ENCODE measurements around the gene PDZRN4. TPM values are rescaled to one million over a fixed set of nuclear protein-coding genes. Genes with fewer than 3 reads are reported as not detected.

The PDZRN4 gene
- total RNA-seq, 2 donors from 2014 or later, result 0.52 to 0.99 TPM

GRCh38 chr12:41443690-41444089 is 255.6 kb downstream of the PDZRN4 start:
- WGBS, 2 donors, result 22 to 39% methylated on average over 2 of the region's 2 CpGs
- no peak for DNase-seq
- no peaks in the 10 kb centered on the region for H3K9me3 ChIP-seq
- no peaks in the 10 kb centered on the region for H3K27me3 ChIP-seq
- H3K4me1 ChIP-seq, result peaks cover 5% of the 10 kb centered on the region
- H3K27ac ChIP-seq, result no peak overlapping the region
- ATAC-seq, result no peak
- intact Hi-C loops (cut with DNase I), result no loop called here
- no peak overlapping the region for H3K4me3 ChIP-seq
- TF ChIP-seq POLR2A (IDR thresholded peaks at IDR 0.05) (no peak), CTCF (IDR thresholded peaks at IDR 0.05) (no peak)
- H3K36me3 ChIP-seq (replicated peaks in 1 of 2; ENCODE audit: insufficient read depth in 1 of 2, low read depth in 2 of 2), result no peaks in the 10 kb centered on the region

DNA sequence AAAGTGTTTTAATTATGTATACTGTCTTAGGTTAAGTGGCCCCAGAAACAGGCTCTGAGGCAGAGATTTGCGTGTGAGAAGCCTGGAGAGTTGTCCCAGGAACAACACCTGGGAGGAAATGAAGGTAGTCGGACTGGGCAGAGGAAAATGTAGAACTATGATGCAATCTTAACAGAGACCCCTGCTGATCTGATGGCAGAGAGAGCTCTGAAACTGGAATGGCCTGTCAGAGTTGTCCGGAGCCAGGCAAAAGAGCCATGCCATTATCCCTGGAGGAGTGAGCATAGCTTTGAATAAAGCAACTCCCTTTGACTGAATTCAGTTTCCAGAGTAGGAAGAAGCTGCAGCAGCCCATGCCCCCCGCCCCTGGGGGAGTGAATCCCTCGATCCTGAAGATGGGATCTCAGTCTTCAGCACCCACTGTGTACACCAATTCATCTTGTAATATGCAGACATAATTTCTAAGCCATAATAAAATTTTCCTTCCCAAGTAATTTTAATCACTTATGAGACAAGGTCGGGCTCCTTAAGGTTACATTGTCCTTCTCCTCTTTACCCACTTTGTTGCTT is 264.8 kb downstream of the PDZRN4 start:
- 36 to 50% methylated on average over 6 of the region's 6 CpGs for WGBS, 2 donors
- Histone ChIP-seq H3K4me3 (no peak overlapping the region), H3K36me3 (replicated peaks in 1 of 2; ENCODE audit: insufficient read depth in 1 of 2, low read depth in 2 of 2) (no peaks in the 10 kb centered on the region), H3K27me3 (no peaks in the 10 kb centered on the region), H3K9me3 (no peaks in the 10 kb centered on the region), H3K4me1 (no peaks in the 10 kb centered on the region), H3K27ac (no peak overlapping the region)
- ATAC-seq (no peak), DNase-seq (no peak)
- no peak for TF ChIP-seq CTCF (IDR thresholded peaks at IDR 0.05)
- no peak for TF ChIP-seq POLR2A (IDR thresholded peaks at IDR 0.05)
- intact Hi-C loops (cut with DNase I), result no loop called here

DNA sequence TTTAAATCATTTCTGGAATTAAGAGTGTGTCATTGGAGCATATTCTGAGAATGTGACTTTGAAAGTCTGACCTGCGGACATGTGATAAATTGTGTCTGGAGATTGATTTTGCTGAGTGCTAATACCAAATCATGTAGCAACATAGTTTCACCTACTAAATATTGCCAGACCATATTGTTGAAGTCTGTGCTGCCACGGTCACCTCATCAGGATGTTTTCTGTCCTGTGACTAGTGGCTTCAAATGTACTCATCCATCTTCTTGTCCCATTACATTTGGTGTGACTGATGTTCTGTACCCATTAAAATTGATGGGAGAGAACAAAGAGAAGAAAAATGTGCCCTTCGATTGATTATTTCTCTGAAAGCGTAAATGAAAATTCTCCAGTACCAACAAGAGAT is 265.3 kb downstream of the PDZRN4 start:
- intact Hi-C loops (cut with DNase I), result no loop called here
- H3K27ac ChIP-seq, result no peak overlapping the region
- TF ChIP-seq POLR2A (IDR thresholded peaks at IDR 0.05) (no peak), CTCF (IDR thresholded peaks at IDR 0.05) (no peak)
- no peaks in the 10 kb centered on the region for H3K9me3 ChIP-seq
- DNase-seq (no peak), ATAC-seq (no peak)
- no peaks in the 10 kb centered on the region for H3K36me3 ChIP-seq (replicated peaks in 1 of 2; ENCODE audit: insufficient read depth in 1 of 2, low read depth in 2 of 2)
- H3K4me3 ChIP-seq, result no peak overlapping the region
- 57 to 63% methylated on average over 4 of the region's 4 CpGs for WGBS, 2 donors
- H3K27me3 ChIP-seq, result no peaks in the 10 kb centered on the region
- H3K4me1 ChIP-seq, result no peaks in the 10 kb centered on the region

DNA sequence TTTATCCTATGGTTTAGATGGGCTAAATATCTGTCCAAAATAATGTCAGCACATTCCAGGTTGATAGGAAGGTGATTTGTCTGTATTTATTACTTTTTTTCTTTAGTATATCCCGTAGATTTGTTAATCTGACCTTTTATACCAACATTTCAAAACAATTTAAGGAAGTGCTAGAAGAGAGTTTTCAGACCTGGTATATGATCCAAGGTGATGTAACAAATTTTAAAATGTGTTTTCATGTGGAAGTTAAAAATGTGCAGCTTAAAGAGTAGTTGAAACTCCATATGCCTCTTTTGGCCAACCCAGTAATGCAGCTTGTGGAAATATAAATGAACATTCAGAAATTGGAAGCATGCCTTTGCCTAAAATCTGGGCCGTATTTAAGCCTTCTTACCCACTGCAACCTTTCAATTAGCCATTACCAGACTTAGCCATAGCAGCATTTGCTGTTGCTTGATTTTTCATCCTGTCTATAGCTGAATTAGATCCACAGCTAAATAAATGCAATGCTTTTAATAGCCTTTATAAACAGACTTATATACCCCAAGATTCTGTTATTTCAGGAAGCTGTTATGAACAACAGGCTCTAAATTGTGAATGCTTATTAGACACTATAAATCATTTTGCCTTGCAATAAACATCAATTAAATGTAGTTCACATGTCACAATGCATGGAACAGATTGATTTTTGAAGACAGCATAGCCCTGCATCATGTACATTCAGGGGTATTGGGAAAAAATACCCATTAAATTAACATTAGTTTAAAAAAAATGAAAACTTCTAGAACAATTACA is 271.2 kb downstream of the PDZRN4 start:
- no peak for ATAC-seq
- H3K27me3 ChIP-seq, result no peaks in the 10 kb centered on the region

More for the DNA sequence above, 271.2 kb downstream of the PDZRN4 start:
- 57 to 59% methylated on average over 2 of the region's 2 CpGs for WGBS, 2 donors
- H3K4me3 ChIP-seq, result no peak overlapping the region
- TF ChIP-seq CTCF (IDR thresholded peaks at IDR 0.05), result no peak
- no peak overlapping the region for H3K27ac ChIP-seq
- no peak for DNase-seq
- no peaks in the 10 kb centered on the region for H3K4me1 ChIP-seq
- intact Hi-C loops (cut with DNase I), result no loop called here
- H3K9me3 ChIP-seq, result no peaks in the 10 kb centered on the region
- H3K36me3 ChIP-seq (replicated peaks in 1 of 2; ENCODE audit: insufficient read depth in 1 of 2, low read depth in 2 of 2), result no peaks in the 10 kb centered on the region
